K562 (cell line): ENCODE data around the gene DMD.

Experiments
- CHD2 ChIP-seq: IDR thresholded peaks from 2 replicates; pipeline ENCODE4 v1.6.1; 2011; ENCODE audit warnings: low read depth, low read length
- E2F4 ChIP-seq: sonication (generic); formaldehyde crosslinking; IDR thresholded peaks from 2 replicates; pipeline ENCODE4 v1.8.0; 2022; ENCODE audit warnings: mild to moderate bottlenecking, low read depth, missing genetic modification reagents
- NFYB ChIP-seq: IDR thresholded peaks from 2 replicates; pipeline ENCODE4 v1.6.1; 2011; ENCODE audit warnings: mild to moderate bottlenecking, moderate library complexity; ENCODE audit not compliant: insufficient read length; ENCODE audit errors: extremely low read depth
- SMAD3 ChIP-seq: fragments of 450-650 bp; formaldehyde crosslinking; conservative IDR thresholded peaks from 2 replicates; pipeline ENCODE4 v1.4.0; 2020; ENCODE audit warnings: mild to moderate bottlenecking
- TBL1XR1 ChIP-seq, 2 experiments: IDR thresholded peaks; 2 replicates each; pipeline ENCODE4 v1.6.1; 2012; ENCODE audit warnings: improper control_type of control experiment in 2 of 2, low read length in 2 of 2, mild to moderate bottlenecking in 1 of 2
- ZNF274 ChIP-seq: IDR thresholded peaks from 2 replicates; pipeline ENCODE4 v1.6.1; 2011; ENCODE audit warnings: low read depth, mild to moderate bottlenecking, low read length, moderate library complexity, borderline replicate concordance

GRCh38 chrX:32741910-32742309 lies 469.4 kb downstream of the DMD start:
- TF ChIP-seq CHD2 = no peak
- TF ChIP-seq TBL1XR1 (IDR thresholded peaks at IDR 0.05; ENCODE audit: low read length in 2 of 2) = no peak
- no peak for TF ChIP-seq ZNF274
- TF ChIP-seq E2F4 (CRISPR knock-in tag) = no peak
- TF ChIP-seq SMAD3 (CRISPR knock-in tag) = no peak
- TF ChIP-seq NFYB = no peak
